A549 (cell line): ENCODE measurements around the gene MB21D2.
"Not testable (repeated sequence)": the region's sequence is repeated elsewhere in the genome, so short reads cannot be mapped to it uniquely, and the experiment has no call there.

ENCODE experiments used
- CHD2 ChIP-seq: fragments of 150-350 bp; IDR thresholded peaks from 2 replicates; pipeline ENCODE4 v1.6.1; 2014; ENCODE audit warnings: low read length; ENCODE audit not compliant: partially characterized antibody
- FOSB ChIP-seq: fragments of 250-450 bp; sonication (Bioruptor Pico); IDR thresholded peaks from 2 replicates; pipeline ENCODE4 v1.5.0; 2020; ENCODE audit warnings: mild to moderate bottlenecking, moderate library complexity
- HDAC2 ChIP-seq: fragments of 200-600 bp; sonication (generic); IDR thresholded peaks from 2 replicates; pipeline ENCODE4 v1.6.1; 2016
- MAFK ChIP-seq: fragments of 450-650 bp; IDR thresholded peaks from 2 replicates; pipeline ENCODE4 v1.6.1; 2014; ENCODE audit not compliant: partially characterized antibody
- TF ChIP-seq, protein P1 (sequence below): fragments of >200 bp; sonication (Bioruptor Twin); formaldehyde crosslinking; IDR thresholded peaks from 3 replicates; pipeline ENCODE4 v1.5.1; 2016
- TF ChIP-seq, protein P2 (sequence below): fragments of >200 bp; sonication (Bioruptor Twin); formaldehyde crosslinking; IDR thresholded peaks from 3 replicates; pipeline ENCODE4 v1.6.1; 2016
- TF ChIP-seq, protein P3 (sequence below): fragments of 150-350 bp; IDR thresholded peaks from 2 replicates; pipeline ENCODE4 v1.6.1; 2014; ENCODE audit warnings: low read depth, mild to moderate bottlenecking, low read length
- TF ChIP-seq, protein P4 (sequence below): fragments of 250-450 bp; sonication (Bioruptor Pico); IDR thresholded peaks from 2 replicates; pipeline ENCODE4 v1.5.0; 2021; ENCODE audit warnings: mild to moderate bottlenecking, moderate library complexity, borderline replicate concordance

DNA sequence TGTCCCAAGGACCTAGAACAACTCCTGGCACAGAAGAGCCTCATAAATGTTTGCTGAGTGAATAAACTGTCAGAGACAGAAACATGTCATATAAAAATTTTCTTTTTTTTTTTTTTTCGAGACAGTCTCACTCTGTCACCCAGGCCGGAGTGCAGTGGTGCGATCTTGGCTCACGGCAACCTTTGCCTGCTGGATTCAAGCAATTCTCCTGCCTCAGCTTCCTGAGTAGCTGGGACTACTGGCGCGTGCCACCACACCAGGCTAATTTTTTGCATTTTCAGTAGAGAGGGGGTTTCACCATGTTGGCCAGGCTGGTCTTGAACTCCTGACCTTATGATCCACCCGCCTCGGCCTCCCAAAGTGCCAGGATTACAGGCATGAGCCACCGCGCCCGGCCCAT lies 67.8 kb downstream of the MB21D2 start:
- TF ChIP-seq CHD2, HDAC2, FOSB, MAFK: not testable (repeated sequence)
- TF ChIP-seq, protein P1, sequence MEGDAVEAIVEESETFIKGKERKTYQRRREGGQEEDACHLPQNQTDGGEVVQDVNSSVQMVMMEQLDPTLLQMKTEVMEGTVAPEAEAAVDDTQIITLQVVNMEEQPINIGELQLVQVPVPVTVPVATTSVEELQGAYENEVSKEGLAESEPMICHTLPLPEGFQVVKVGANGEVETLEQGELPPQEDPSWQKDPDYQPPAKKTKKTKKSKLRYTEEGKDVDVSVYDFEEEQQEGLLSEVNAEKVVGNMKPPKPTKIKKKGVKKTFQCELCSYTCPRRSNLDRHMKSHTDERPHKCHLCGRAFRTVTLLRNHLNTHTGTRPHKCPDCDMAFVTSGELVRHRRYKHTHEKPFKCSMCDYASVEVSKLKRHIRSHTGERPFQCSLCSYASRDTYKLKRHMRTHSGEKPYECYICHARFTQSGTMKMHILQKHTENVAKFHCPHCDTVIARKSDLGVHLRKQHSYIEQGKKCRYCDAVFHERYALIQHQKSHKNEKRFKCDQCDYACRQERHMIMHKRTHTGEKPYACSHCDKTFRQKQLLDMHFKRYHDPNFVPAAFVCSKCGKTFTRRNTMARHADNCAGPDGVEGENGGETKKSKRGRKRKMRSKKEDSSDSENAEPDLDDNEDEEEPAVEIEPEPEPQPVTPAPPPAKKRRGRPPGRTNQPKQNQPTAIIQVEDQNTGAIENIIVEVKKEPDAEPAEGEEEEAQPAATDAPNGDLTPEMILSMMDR = not testable (repeated sequence)
- TF ChIP-seq, protein P2, sequence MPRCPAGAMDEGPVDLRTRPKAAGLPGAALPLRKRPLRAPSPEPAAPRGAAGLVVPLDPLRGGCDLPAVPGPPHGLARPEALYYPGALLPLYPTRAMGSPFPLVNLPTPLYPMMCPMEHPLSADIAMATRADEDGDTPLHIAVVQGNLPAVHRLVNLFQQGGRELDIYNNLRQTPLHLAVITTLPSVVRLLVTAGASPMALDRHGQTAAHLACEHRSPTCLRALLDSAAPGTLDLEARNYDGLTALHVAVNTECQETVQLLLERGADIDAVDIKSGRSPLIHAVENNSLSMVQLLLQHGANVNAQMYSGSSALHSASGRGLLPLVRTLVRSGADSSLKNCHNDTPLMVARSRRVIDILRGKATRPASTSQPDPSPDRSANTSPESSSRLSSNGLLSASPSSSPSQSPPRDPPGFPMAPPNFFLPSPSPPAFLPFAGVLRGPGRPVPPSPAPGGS = not testable (repeated sequence)
- TF ChIP-seq, protein P3, sequence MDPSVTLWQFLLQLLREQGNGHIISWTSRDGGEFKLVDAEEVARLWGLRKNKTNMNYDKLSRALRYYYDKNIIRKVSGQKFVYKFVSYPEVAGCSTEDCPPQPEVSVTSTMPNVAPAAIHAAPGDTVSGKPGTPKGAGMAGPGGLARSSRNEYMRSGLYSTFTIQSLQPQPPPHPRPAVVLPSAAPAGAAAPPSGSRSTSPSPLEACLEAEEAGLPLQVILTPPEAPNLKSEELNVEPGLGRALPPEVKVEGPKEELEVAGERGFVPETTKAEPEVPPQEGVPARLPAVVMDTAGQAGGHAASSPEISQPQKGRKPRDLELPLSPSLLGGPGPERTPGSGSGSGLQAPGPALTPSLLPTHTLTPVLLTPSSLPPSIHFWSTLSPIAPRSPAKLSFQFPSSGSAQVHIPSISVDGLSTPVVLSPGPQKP = not testable (repeated sequence)
- TF ChIP-seq, protein P4, sequence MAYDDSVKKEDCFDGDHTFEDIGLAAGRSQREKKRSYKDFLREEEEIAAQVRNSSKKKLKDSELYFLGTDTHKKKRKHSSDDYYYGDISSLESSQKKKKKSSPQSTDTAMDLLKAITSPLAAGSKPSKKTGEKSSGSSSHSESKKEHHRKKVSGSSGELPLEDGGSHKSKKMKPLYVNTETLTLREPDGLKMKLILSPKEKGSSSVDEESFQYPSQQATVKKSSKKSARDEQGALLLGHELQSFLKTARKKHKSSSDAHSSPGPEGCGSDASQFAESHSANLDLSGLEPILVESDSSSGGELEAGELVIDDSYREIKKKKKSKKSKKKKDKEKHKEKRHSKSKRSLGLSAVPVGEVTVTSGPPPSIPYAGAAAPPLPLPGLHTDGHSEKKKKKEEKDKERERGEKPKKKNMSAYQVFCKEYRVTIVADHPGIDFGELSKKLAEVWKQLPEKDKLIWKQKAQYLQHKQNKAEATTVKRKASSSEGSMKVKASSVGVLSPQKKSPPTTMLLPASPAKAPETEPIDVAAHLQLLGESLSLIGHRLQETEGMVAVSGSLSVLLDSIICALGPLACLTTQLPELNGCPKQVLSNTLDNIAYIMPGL = not testable (repeated sequence)
